ENCODE measurements around the gene GPX1. TPM values are rescaled to one million over a fixed set of nuclear protein-coding genes. Genes with fewer than 3 reads are reported as not detected.
"Not testable (repeated sequence)": the region's sequence is repeated elsewhere in the genome, so short reads cannot be mapped to it uniquely, and the experiment has no call there.

The GPX1 gene
- total RNA-seq, result 100 to 1,000 TPM; 126 to 400 (median 228) TPM

DNA sequence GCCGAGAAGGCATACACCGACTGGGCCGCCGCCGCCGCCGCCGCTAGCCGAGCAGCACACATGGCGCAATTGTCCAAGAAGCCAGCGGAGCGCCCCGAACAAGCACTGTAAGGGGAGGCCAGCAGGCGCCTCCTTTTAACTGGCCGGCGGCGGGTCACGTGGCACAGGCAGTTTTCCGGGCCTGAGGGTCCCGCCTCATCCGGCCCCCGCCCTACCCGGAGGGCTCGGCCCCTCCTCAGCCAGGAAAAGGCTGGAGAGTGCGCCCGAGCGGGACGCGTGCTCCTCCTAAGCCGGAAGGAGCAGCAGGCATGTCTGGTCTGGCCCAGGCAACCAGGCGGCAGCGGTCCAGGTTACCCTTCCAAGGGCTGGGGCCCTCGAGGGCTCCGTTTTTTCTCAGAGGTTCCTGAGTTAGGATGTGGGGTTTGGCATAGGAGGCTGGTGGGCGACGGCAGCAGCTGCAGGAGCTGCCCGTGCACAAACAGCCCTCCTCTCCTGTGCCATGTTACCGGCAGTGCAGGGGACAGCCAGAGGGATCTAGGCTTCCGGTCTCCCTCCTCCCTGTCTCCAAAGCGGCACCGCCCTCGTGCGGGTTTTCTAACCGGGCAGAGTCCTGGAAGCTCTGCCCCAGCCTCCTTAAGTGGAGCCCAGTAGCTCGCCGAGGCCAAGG, at the start of gene GPX1:
GPX1 (minus strand) TSS at position 137 of the 667 bp plus-strand sequence; CDS start at position 62, 75 bp downstream.
- TF ChIP-seq POLR2A (IDR thresholded peaks at IDR 0.05), result peak in 3 of 4 donors; percentile 65 to 97 (median 96)
- TF ChIP-seq, protein P1, sequence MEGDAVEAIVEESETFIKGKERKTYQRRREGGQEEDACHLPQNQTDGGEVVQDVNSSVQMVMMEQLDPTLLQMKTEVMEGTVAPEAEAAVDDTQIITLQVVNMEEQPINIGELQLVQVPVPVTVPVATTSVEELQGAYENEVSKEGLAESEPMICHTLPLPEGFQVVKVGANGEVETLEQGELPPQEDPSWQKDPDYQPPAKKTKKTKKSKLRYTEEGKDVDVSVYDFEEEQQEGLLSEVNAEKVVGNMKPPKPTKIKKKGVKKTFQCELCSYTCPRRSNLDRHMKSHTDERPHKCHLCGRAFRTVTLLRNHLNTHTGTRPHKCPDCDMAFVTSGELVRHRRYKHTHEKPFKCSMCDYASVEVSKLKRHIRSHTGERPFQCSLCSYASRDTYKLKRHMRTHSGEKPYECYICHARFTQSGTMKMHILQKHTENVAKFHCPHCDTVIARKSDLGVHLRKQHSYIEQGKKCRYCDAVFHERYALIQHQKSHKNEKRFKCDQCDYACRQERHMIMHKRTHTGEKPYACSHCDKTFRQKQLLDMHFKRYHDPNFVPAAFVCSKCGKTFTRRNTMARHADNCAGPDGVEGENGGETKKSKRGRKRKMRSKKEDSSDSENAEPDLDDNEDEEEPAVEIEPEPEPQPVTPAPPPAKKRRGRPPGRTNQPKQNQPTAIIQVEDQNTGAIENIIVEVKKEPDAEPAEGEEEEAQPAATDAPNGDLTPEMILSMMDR (IDR thresholded peaks at IDR 0.05), result peak in 3 of 6 experiments; percentile 9 to 29 (median 13)
- intact Hi-C loops (cut with DNase I), result no loop called here
- Histone ChIP-seq H3K4me3 (peak within 1 kb of the TSS; percentile 47 to 78 (median 72)), H3K9me3 (no peaks in the 10 kb centered on the region), H3K4me1 (peaks cover 20 to 64% (median 36%) of the 10 kb centered on the region in 3 donors), H3K27ac (peak within 1 kb of the TSS; percentile 84 to 97 (median 90)), H3K27me3 (no peaks in the 10 kb centered on the region), H3K36me3 (peaks cover 22 to 68% (median 28%) of the 10 kb centered on the region in 3 donors)
- peak; percentile 80 for DNase-seq
- 0% methylated on average over 1 of the region's 46 CpGs; no CpG with 5 or more reads in 1 of the 2 donors for WGBS, 2 donors

DNA sequence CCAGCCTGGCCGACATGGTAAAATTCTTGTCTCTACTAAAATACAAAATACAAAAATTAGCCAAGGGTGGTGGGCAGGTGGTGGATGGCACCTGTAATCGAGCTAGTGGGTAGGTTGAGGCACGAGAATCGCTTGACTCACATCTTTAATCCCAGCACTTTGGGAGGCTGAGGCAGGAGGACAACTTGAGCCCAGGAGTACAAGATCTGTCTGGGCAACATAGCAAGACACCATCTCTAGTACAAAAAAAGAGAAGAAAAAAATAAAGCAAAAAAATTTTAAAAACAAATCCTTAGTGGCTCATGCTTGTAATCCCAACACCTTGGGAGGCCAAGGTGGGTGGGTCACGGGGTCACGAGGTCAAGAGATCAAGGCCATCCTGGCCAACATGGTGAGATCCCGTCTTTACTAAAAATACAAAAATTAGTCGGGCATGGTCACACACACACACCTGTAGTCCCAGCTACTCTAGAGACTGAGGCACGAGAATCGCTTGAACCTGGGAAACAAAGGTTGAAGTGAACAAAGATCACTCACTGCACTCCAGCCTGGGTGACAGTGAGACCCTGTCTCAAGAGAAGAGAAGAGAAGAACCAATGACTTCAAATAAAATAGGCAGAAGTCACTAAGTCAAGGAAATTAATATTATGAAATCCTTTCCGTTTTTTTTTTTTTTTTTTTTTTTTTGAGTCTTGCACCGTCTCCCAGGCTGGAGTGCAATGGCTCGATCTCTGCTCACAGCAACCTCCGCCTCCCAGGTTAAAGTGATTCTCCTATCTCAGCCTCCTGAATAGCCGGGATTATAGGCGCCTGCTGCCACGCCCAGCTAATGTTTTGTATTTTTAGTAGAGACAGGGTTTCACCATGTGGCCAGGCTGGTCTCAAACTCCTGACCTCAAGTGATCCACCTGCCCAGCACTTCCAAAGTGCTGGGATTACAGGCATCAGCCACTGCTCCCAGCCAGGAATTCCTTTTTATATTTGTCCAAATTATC, 48.7 kb upstream of the GPX1 start:
- H3K9me3 ChIP-seq, result no peaks in the 10 kb centered on the region
- 49 to 51% methylated on average over 17 of the region's 17 CpGs for WGBS, 2 donors
- H3K27ac ChIP-seq, result peak overlapping the region; percentile 4 to 99 (median 46)
- no peak overlapping the region for H3K4me3 ChIP-seq
- peaks cover 21 to 82% (median 54%) of the 10 kb centered on the region in 3 donors for H3K4me1 ChIP-seq
- H3K27me3 ChIP-seq, result no peaks in the 10 kb centered on the region
- intact Hi-C loops (cut with DNase I), result no loop called here
- no peak for TF ChIP-seq POLR2A (IDR thresholded peaks at IDR 0.05)
- TF ChIP-seq, protein P1 (IDR thresholded peaks at IDR 0.05), result no peak
- H3K36me3 ChIP-seq, result peaks cover 0 to 18% (median 0%) of the 10 kb centered on the region in 3 donors
- no peak for DNase-seq

DNA sequence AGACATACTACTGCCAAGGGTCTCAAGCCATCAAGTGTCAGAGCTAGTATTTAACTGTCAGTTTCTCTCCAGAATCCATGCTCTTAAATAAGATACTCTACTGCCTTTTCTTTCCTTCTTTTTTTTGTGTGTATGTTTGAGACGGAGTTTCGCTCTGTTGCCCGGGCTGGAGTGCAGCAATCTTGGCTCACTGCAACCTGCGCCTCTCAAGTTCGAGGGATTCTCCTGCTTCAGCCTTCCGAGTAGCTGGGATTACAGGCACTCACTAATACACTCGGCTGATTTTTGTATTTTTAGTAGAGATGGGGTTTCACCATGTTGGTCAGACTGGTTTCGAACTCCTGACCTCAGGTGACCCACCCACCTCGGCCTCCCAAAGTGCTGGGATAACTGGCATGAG, 47.4 kb upstream of the GPX1 start:
- H3K36me3 ChIP-seq, result peaks cover 0 to 30% (median 0%) of the 10 kb centered on the region in 3 donors
- peaks cover 21 to 92% (median 60%) of the 10 kb centered on the region in 3 donors for H3K4me1 ChIP-seq
- 42 to 49% methylated on average over 8 to 9 of the region's 9 CpGs for WGBS, 2 donors
- H3K4me3 ChIP-seq; DNase-seq; H3K9me3 ChIP-seq; H3K27me3 ChIP-seq; intact Hi-C loops (cut with DNase I): not testable (repeated sequence)
- peak overlapping the region in 2 of 4 donors; percentile 67 to 99 for H3K27ac ChIP-seq

DNA sequence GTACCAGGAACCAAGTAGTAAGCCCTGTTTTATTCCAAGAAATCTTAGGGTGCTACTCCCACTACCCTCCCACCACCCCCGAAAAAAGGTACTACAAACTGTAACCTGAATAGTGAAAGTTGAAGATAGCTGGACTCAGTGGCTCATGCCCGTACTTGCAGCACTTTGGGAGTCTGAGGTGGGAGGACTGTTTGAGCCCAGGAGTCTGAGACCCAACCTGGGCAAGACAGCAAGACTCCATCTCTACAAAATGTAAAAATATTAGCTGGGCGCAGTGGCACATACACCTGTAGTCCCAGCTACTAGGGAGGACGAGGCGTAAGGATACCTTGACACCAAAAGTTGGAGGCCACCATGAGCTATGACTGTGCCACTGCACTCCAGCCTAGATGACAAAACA, 45.7 kb upstream of the GPX1 start:
- H3K4me3 ChIP-seq, result no peak overlapping the region
- H3K4me1 ChIP-seq, result peaks cover 8 to 91% (median 48%) of the 10 kb centered on the region in 3 donors
- 50 to 93% methylated on average over 1 to 5 of the region's 5 CpGs for WGBS, 2 donors
- no peak for TF ChIP-seq POLR2A (IDR thresholded peaks at IDR 0.05)
- TF ChIP-seq, protein P1 (IDR thresholded peaks at IDR 0.05), result no peak
- H3K27ac ChIP-seq, result peak overlapping the region in 1 of 4 donors; percentile 17
- intact Hi-C loops (cut with DNase I), result no loop called here
- no peaks in the 10 kb centered on the region for H3K27me3 ChIP-seq
- no peak for DNase-seq
- H3K36me3 ChIP-seq, result peaks cover 0 to 35% (median 0%) of the 10 kb centered on the region in 3 donors
- H3K9me3 ChIP-seq, result no peaks in the 10 kb centered on the region

DNA sequence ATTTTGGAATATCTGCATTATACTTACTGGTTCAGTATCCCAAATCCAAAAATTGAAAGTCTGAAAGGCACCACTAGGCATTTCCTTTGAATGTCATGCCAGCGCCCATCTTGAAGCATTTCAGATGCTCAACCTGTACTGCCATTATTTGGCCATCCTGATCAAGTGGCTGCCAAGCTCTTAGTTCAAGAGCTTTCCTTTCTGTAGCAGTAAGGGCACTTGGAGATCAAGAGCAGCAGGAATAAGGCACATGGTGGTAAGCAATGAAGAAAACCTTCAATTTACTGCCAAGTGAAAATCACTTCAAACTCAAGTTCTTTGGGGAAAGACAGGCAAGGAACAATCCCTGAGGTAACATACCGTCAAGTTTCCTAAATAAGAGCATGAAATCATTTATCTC, 43.6 kb upstream of the GPX1 start:
- 65 to 75% methylated on average over 2 of the region's 2 CpGs for WGBS, 2 donors
- H3K27me3 ChIP-seq, result no peaks in the 10 kb centered on the region
- peaks cover 0 to 47% (median 0%) of the 10 kb centered on the region in 3 donors for H3K36me3 ChIP-seq
- TF ChIP-seq POLR2A (IDR thresholded peaks at IDR 0.05), result no peak
- TF ChIP-seq, protein P1 (IDR thresholded peaks at IDR 0.05), result no peak
- no peak overlapping the region for H3K27ac ChIP-seq
- no peak for DNase-seq
- intact Hi-C loops (cut with DNase I), result no loop called here
- no peak overlapping the region for H3K4me3 ChIP-seq
- no peaks in the 10 kb centered on the region for H3K9me3 ChIP-seq
- peaks cover 0 to 88% (median 48%) of the 10 kb centered on the region in 3 donors for H3K4me1 ChIP-seq
